ENCODE results near the gene CDC42EP4.
"Not testable (repeated sequence)": the region's sequence is repeated elsewhere in the genome, so short reads cannot be mapped to it uniquely, and the experiment has no call there.

The CDC42EP4 gene

DNA sequence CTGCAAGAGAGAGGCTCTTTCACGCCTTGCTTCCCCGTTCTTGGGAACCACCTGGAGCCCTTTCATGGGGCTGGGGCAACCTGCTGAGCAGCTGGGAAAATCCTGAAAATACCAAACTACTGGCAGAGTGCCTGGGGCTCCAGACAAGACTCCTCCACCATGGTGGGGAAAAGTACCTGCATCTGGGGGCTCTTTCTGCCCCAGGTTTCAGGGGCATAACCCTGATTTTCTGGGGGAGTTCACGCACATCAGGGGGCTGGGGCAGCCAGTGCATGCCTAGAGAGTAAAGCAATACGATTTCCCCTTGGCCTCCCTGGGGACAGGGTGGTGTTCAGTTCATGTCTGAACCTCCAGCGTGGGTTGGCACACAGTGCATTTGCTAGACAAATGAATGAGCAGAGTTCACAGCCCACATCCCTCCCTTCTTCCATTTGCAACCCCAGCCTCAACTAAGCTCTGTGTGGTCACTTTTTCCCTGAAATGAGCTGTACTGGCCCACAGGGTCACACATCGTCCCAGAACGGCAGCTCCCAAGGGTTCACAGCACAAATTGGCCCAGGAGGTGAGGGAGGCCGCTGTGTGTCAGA, 5.2 kb upstream of the CDC42EP4 start:
- TF ChIP-seq, protein P1, sequence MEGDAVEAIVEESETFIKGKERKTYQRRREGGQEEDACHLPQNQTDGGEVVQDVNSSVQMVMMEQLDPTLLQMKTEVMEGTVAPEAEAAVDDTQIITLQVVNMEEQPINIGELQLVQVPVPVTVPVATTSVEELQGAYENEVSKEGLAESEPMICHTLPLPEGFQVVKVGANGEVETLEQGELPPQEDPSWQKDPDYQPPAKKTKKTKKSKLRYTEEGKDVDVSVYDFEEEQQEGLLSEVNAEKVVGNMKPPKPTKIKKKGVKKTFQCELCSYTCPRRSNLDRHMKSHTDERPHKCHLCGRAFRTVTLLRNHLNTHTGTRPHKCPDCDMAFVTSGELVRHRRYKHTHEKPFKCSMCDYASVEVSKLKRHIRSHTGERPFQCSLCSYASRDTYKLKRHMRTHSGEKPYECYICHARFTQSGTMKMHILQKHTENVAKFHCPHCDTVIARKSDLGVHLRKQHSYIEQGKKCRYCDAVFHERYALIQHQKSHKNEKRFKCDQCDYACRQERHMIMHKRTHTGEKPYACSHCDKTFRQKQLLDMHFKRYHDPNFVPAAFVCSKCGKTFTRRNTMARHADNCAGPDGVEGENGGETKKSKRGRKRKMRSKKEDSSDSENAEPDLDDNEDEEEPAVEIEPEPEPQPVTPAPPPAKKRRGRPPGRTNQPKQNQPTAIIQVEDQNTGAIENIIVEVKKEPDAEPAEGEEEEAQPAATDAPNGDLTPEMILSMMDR (IDR thresholded peaks at IDR 0.05; ENCODE audit: extremely low read depth, insufficient read depth, missing control alignments), result no peak
- DNase-seq (ENCODE audit: low spot score), result no peak
- in situ Hi-C loops (cut with MboI; ENCODE audit: low pct_unique_long_range_greater_than_20kb, low sequenced_read_pairs, unreplicated experiment), result no loop called here

DNA sequence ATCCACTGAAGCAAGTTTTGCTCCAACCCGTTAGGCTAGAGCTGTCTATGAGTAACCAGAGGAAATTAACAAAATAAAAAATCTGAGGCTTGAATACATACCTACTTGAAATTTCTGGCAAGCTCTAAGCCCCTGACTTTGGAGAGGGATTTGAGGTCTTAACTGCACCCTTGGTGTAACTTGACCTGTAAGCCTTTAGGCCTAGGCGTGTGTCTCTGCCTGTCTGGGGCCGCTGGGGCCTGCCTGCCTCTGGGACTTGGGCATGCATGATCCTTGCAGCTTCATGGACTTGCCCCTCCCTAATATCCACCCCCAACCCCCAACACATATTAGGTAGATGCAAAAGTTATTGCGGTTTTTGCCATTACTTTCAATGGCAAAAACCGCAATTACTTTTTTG, 3.7 kb upstream of the CDC42EP4 start:
- in situ Hi-C loops (cut with MboI; ENCODE audit: low pct_unique_long_range_greater_than_20kb, low sequenced_read_pairs, unreplicated experiment), result no loop called here
- TF ChIP-seq, protein P1 (IDR thresholded peaks at IDR 0.05; ENCODE audit: extremely low read depth, insufficient read depth, missing control alignments), result no peak
- no peak for DNase-seq (ENCODE audit: low spot score)

DNA sequence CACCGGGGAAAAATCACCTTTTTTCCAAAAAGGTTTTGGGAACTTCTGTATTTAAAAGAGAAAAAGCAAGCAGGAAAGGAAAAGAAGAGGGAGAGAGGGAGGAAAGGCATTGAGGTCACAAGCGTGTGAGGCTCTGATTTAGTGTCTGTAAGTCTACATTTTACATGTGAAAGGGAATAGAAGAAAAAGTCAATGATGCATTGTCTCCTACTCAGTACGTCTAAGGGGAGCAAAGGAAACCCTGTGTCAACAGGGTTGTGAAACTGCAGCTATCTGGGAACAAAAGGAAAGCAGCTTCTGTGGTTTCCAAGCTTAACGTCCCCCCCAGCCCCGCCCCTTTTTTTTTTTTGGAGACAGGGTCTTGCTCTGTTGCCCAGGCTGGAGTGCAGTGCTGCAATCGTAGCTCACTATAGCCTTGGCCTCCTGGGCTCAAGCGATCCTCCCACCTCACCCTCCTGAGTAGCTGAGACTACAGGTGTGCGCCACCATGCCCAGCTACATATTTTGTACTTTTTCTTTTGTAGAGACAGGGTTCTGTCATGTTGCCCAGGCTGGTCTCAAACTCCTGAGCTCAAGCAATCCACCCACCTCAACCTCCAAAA, 1.8 kb upstream of the CDC42EP4 start:
- DNase-seq (ENCODE audit: low spot score), result no peak
- TF ChIP-seq, protein P1 (IDR thresholded peaks at IDR 0.05; ENCODE audit: extremely low read depth, insufficient read depth, missing control alignments), result no peak
- in situ Hi-C loops (cut with MboI; ENCODE audit: low pct_unique_long_range_greater_than_20kb, low sequenced_read_pairs, unreplicated experiment), result no loop called here

DNA sequence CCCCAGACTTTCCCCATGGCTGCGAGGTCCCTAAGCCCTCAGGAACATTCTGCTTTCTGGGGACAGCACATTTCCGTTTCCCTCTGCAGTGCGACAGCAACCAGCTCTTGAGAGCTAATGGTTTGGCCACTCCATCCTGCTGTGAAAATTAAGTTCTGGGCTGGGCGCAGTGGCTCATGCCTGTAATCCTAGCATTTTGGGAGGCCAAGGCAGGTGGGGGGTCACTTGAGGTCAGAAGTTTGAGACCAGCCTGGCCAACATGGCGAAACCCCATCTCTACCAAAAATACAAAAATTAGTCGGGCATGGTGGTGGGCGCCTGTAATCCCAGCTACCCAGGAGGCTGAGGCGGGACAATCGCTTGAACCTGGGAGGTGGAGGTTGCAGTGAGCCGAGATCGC, 1.1 kb upstream of the CDC42EP4 start:
- in situ Hi-C loops (cut with MboI; ENCODE audit: low pct_unique_long_range_greater_than_20kb, low sequenced_read_pairs, unreplicated experiment); DNase-seq (ENCODE audit: low spot score): not testable (repeated sequence)

DNA sequence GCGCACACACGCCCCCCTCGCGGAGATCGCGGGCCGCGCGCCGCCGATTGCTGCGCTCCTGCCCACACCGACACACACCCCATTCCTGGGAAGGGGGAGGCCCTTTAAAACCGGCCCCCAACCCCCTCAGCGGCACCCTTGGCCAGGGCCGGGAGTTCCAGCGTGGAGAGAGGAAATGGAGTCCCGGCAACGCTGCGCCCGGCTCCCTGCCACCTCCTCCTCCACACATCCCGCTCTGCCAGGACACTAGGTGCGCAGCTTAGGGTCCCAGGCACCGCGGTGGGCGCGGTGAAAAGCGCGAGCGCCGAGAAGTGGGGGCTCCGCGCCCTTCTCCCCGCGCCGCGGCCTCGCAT, 397 bp downstream of the CDC42EP4 start:
- TF ChIP-seq, protein P1 (IDR thresholded peaks at IDR 0.05; ENCODE audit: extremely low read depth, insufficient read depth, missing control alignments), result no peak
- in situ Hi-C loops (cut with MboI; ENCODE audit: low pct_unique_long_range_greater_than_20kb, low sequenced_read_pairs, unreplicated experiment), result no loop called here
- no peak for DNase-seq (ENCODE audit: low spot score)

DNA sequence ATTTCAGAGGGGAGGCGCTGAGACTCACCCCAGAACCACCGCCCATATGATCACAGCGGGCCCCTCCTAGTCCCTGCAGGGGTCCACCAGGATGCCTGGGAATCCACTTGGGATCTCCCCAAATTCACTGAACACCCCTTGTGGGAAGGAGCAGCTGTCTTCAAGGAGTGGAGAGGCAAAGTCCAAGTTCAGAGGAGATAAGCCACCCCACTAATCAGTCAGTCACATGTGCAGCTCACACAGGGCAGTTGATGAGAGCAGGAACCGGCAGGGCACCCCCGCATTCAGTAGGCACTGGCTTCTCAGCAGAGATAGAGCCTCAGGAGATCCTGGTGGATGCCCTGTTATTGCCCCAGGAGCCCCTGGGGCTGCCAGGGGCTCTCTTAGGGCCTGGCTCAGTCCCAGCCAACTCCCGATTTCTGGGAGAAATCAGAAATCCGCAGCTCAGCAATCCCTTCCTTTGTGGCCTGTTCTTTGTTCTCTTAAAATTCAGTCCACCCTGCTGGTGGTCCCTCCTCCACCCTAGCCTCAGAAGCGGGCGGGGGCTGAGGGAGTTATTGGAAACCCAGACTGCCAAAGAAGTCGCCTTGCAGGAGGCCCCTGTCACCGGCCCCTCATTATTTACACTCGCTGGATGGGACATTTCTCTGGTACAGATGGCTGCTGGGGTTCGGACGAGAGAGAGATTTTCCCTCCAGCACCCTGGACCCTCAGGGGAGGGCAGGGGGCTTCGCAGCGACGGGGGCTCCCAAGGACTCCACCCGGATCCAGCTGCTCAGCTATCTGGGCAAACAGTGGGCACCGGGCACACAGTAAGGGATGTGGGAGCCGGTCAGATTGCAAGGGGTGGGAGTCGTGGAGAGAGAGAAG, 1.8 kb downstream of the CDC42EP4 start:
- DNase-seq (ENCODE audit: low spot score), result no peak

DNA sequence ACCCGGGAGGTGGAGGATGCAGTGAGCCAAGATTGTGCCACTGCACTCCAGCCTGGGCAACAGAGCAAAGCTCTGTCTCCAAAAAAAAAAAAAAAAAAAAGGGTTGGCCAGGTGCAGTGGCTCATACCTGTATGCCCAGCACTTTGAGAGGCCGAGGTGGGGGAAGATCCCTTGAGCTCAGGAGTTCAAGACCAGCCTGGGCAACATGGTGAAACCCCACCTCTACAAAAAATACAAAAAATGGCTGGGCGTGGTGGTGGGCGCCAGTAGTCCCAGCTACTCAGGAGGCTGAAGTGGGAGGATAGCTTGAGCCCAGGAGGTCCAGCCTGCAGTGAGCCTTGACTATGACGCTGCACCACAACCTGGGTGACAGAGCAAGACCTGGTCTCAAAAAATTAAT, 2.8 kb downstream of the CDC42EP4 start:
- DNase-seq (ENCODE audit: low spot score); in situ Hi-C loops (cut with MboI; ENCODE audit: low pct_unique_long_range_greater_than_20kb, low sequenced_read_pairs, unreplicated experiment): not testable (repeated sequence)

More for the DNA sequence above, 1.8 kb downstream of the CDC42EP4 start:
- in situ Hi-C loops (cut with MboI; ENCODE audit: low pct_unique_long_range_greater_than_20kb, low sequenced_read_pairs, unreplicated experiment), result no loop called here
- TF ChIP-seq, protein P1 (IDR thresholded peaks at IDR 0.05; ENCODE audit: extremely low read depth, insufficient read depth, missing control alignments), result no peak
